Activated T-cell treated with anti-CD3 and anti-CD28 coated beads for 24 hours (primary cell): ENCODE data around the gene ETNK1.
"Not testable (repeated sequence)": the region's sequence is repeated elsewhere in the genome, so short reads cannot be mapped to it uniquely, and the experiment has no call there.

Experiments
- DNase-seq: peaks from one replicate; pipeline ENCODE4 v3.0.0-alpha.2; 2020; ENCODE audit warnings: low read depth

ETNK1 gene

GRCh38 chr12:22624870-22625761 lies at the start of gene ETNK1:
TSS of gene ETNK1 (plus strand) at chr12:22625171. CDS start at chr12:22625431, 260 bp downstream.
- DNase-seq, result peak; percentile 83

GRCh38 chr12:22576065-22576464 lies 48.9 kb upstream of the ETNK1 start:
- DNase-seq, result no peak

- no peak for DNase-seq
Measured at GRCh38 chr12:22576473-22576872, 48.5 kb upstream of the ETNK1 start.

GRCh38 chr12:22577667-22578066 lies 47.3 kb upstream of the ETNK1 start:
- DNase-seq, result no peak

- no peak for DNase-seq
Measured at GRCh38 chr12:22578328-22578727, 46.6 kb upstream of the ETNK1 start.

GRCh38 chr12:22588817-22589216 lies 36.2 kb upstream of the ETNK1 start:
- DNase-seq, result no peak

GRCh38 chr12:22593864-22594263 lies 31.1 kb upstream of the ETNK1 start:
- no peak for DNase-seq

- not testable (repeated sequence) for DNase-seq
Measured at GRCh38 chr12:22597539-22597938, 27.4 kb upstream of the ETNK1 start.

GRCh38 chr12:22598141-22598762 lies 26.7 kb upstream of the ETNK1 start:
- DNase-seq, result no peak

GRCh38 chr12:22598763-22599161 lies 26.2 kb upstream of the ETNK1 start:
- DNase-seq, result no peak

GRCh38 chr12:22600181-22600580 lies 24.8 kb upstream of the ETNK1 start:
- no peak for DNase-seq

- no peak for DNase-seq
Measured at GRCh38 chr12:22609501-22609900, 15.5 kb upstream of the ETNK1 start.

- no peak for DNase-seq
Measured at GRCh38 chr12:22610131-22610530, 14.8 kb upstream of the ETNK1 start.

- not testable (repeated sequence) for DNase-seq
Measured at GRCh38 chr12:22612822-22613221, 12.1 kb upstream of the ETNK1 start.

- no peak for DNase-seq
Measured at GRCh38 chr12:22615963-22616501, 8.9 kb upstream of the ETNK1 start.

- DNase-seq, result no peak
Measured at GRCh38 chr12:22617630-22618029, 7.3 kb upstream of the ETNK1 start.

GRCh38 chr12:22624548-22624869 lies 462 bp upstream of the ETNK1 start:
- DNase-seq, result no peak

GRCh38 chr12:22625762-22626294 lies 857 bp downstream of the ETNK1 start:
- DNase-seq, result peak; percentile 4

- peak; percentile 14 for DNase-seq
Measured at GRCh38 chr12:22626406-22626805, 1.4 kb downstream of the ETNK1 start.

- no peak for DNase-seq
Measured at GRCh38 chr12:22627371-22627770, 2.4 kb downstream of the ETNK1 start.

GRCh38 chr12:22628228-22628627 lies 3.3 kb downstream of the ETNK1 start:
- no peak for DNase-seq

GRCh38 chr12:22631863-22632463 lies 7.0 kb downstream of the ETNK1 start:
- no peak for DNase-seq

GRCh38 chr12:22634883-22635282 lies 9.9 kb downstream of the ETNK1 start:
- DNase-seq, result no peak
